CD4-positive, alpha-beta T cell treated with Interleukin-4 for 1 hour (primary cell): ENCODE data around the gene TMEM86B.
"Not testable (repeated sequence)": the region's sequence is repeated elsewhere in the genome, so short reads cannot be mapped to it uniquely, and the experiment has no call there.

Experiments
- DNase-seq, 2 donors: peaks; one replicate each; pipeline ENCODE4 v3.0.0-alpha.2; 2020 to 2022

TMEM86B gene

DNA sequence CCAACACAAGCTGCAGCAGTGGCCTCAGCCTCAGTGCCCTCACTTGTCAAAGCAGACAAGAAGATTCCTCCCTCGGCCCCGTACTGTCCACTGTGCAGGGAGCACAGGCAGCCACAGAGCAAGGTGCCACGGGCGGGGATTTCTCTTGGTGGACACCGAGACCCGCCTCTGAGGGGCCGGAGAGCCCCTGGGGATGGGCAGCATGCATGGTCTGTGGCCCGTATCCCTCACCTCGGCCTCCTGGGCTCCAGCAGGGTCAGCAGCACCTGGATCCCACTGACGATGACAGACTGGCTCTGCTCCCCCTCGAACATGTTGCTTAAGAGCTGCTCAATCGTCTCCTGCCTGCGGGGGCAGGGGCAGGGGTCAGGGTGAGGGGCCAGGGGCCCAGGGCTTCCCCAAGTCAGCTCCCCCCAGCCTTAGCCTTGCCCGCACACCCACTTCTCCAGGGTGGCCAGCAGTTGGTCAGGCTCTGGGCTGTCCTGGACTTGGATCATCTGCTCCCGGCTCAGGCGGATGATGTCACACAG lies 13.4 kb upstream of the TMEM86B start:
- no peak for DNase-seq

DNA sequence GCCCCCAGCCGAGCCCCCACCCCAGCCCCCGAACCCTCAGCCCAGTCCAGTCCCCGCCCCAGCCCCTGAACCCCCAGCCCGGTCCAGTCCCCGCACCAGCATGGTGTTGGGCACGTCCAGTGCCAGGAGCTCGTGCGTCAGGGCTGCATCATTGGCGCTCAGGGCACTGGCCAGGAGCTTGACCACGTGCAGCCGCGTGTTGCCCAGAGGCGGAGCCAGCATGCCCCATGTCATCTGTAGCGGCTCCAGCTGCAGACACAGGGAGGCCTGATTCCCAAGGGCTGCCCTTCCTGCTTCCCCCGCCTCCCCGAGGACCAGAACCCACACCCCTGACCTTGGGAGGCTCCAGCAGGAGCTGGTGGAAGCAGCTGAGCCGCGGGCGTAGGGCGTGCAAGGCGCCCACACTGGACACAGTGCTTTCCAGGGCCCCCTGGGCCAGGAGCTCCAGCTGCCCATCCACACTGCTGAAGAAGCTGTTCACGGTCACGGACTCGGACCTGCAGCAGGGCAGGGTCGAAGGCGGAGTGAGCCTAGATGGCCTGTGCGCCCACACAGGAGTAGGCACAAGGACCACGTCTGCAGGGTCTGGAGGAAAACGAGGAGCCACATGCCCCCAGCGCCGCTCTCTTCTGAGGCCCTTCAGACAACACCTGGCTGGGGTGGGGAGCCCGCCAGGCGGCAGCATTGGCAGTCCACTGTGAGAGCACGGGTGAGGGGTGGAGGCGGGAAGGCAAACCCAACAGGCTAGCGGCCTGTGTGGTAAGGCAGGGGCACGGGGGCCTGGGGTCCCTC lies 12.8 kb upstream of the TMEM86B start:
- DNase-seq, result no peak

DNA sequence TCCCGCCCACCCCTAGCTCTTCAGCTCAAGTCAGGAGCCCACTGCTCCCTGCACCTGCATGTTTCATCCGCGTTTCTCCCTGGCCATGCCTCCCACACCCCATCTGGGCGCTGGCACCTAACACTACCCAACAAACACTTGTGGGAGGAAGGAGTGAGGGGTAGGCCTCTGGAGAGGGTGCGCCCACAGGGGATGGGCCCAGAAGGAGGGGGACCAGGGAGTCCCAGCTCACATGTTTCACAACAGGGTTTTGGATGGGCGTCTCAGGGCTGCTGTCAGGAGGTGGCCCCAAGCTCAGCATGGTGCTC lies 12.1 kb upstream of the TMEM86B start:
- DNase-seq, result no peak

DNA sequence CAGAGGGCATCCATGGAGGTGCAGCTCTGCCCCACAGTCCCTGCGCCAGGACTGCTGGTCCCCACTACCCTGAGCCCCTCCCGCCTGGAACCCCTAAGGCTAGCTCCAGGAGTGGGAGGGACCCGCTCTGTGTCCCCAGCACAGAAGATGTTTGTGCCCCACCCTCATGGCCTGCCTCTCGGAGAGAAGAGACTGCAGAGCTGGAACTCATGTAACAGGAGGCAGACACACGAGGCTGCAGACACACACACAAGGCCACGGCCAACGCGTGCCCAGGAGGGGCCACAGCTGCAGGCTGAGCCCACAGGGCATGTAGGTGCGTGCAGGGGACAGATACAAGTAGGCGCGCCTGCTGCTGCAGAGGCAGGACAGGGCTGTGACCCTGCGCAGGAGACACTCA lies 10.4 kb upstream of the TMEM86B start:
- no peak for DNase-seq

DNA sequence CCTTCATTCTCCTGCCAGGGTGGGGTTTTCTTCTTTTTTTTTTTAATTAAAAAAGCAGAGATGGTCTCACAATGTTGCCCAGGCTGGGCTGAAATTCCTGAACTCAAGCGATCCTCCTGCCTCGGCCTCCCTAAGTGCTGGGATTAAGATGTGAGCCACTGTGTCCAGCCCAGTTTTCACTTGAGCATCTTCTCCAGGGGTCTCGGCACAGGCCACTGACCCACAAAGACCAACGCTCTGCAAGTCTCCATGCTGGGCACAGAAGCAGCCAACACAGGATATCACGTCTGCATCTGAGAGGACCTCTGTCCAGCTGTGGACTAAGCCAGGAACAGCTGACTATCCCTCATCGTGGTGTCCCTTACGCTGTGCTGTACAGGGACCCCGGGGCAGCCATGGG lies 9.5 kb upstream of the TMEM86B start:
- DNase-seq, result no peak

DNA sequence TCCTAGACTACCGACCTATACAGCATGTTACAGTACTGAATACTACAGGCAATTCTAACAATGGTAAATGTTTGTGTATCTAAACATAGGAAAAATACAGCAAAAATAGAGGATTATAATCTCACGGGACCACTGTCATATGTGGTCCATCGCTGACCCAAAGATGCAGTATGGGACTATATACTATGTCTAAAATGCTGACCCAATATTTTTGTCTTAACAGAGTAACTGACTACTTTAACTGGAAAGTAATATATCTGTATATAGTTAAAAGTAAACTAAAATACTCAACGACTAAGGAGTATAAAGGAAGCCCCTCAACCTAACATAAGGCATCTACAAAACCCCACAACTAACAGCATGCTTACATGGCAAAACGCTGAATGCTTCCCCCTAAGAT lies 4.4 kb upstream of the TMEM86B start:
- no peak for DNase-seq

DNA sequence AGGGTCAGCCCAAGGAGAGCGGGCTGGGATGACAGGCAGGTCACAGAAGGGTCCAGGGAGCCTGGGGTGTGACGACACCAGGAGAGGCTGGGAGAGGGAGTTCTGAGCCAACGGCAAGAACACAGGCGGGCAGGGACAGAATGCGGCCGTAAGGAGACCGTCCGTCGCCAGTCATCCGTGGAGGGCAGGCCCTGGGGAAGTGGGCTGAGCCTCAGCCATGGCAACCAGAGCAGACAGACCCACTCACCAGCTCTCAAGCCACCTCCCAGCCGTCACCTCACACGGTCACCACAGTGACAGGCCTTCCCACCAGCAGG lies 3.7 kb upstream of the TMEM86B start:
- no peak for DNase-seq

DNA sequence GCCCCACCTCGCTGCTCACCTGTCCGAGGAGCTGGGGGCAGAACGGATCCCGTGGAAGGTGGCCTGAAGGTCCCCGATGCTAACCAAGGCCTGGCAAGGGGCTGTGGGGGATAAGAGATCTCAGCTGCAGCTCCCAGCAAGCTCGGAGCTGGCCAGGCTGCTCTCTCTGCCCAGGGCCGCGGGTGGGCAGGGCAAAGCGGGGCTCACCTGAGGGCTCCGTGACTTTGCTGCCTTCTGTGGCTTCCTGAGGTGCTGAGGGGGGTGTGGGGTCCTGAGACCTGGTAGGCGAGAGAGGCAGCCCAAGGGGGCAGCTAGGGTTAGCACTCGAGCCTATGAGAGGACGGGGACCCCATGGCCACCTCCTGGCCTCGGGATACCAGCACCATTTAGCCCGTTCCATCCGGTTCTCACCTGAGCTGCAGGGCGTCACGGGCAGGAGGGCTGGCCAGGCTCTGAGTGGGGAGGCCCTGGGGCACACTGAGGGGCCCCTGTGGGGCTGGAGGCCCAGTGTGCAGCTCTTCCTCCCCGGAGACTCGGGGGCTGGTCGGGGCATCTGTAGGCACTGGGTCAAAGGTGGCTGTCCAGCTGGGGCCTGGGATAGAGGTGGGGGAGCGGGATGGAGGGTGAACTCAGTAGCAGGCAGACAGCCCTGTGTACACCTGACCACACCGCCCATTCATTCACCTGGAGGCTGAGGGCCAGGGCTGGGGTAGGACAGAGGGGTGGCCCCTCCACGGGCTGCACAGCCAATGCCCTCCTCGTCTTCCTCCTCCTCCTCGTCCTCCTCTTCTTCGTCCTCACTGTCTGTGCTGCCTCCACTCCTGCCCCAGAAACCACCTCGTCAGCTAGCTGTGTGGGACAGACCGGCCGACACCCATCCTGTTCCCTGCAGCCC lies 3.1 kb upstream of the TMEM86B start:
- no peak for DNase-seq

DNA sequence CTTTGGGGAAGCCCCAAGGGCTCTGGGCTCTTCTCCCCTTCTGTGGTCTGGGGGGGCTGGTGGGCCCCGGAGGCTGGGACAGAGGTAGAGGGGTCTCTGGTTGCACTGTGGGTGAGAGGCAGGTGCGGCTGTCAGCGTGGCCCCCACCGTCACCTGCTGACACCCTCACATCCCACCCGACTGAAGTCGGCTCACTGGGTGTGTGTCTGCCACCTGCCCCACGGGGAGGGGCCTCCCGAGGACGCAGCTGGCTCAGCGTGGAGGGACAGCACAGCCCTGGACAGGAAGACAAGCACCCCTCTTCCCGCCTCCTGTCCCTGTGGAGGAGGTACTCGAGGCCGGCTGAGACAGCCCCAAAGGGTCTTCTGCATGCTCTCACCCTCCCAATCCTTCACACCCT lies 2.2 kb upstream of the TMEM86B start:
- DNase-seq, result no peak

DNA sequence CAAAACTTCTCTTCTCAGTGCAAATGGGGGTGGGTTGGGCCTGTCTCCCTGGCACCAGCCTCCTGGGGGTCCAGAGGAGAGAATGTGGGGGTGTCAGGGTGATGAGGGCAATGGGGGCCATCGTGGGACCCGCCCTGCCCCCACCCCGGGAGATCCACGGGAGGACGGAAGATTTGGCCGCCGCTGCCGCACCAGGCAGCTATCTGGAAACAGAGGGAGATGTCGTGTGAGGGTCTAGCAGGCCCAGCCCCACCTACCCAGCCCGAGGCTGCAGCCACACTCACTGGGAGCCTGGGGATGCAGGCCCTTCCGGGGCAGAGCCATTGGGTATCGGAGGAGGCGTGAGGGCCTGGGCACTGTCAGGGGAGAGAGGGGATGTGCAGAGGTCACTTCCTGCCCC lies 1.8 kb upstream of the TMEM86B start:
- DNase-seq, result no peak

DNA sequence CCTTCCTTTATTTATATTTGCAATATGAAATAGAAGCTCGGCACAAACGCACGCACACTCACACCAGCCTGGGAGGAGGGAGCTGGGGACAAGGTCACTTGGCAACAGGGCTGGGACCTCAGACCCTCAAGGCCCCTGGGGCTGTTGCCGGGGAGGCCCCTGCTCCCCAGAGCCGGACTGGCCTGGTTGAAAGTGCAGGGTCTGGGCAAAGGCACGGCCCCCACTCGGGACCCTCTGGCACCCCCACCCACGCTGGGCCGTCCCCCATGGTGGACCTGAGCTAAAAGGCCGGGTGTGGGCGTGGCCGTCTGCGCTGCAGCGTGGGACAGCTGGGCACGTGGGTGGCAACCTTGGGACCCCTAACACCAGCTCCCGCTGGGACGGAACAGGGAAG lies 1.2 kb upstream of the TMEM86B start:
- no peak for DNase-seq

DNA sequence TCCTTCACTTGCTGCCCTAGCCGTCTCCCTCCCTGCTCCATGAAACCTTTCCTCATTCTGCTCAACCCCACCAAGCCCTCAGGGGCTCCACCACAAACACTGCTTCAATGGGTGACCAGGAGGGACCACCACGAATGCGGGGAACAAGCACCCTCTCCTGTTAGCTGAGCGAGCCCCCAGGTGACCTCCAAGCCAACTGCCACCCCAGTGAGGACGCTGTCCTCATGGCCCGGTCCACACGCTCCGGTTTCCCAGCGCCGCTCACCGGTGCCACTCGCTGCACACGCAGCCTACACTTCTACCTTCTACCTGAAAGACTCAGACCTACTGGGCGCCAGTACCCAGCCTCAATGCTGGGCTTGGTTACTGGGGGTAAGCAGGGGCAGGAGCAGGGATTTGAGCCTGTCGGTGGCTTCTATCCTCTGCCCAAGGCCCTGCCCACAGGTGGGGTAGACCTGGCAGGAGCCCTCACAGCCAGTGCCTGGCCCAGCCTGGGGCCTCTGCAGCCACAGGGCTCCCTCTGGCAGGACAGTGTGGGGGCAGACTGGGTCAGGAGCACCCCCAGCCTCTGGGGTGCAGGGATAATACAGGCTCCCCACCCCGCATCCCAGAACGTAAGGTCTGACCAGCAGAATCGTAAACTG lies 704 bp upstream of the TMEM86B start:
- no peak for DNase-seq

DNA sequence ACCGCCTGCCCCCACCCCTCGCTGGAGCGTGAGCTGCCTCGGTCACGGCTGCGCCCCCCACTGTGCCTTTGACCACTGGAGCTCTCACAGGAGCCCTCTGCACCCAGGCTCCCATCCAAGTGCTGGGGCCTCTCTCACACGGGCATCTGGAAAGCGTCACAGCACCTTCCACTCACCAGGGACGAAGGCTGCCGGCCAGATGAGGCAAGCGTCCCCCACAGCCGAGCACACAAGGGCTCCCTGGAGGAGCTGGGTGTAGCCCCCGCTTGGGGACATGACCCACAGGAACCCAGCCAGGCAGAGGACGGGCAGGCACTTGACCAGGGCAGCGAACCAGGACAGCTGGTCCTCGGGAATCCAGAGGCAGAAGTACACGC lies 560 bp downstream of the TMEM86B start:
- DNase-seq, result no peak

DNA sequence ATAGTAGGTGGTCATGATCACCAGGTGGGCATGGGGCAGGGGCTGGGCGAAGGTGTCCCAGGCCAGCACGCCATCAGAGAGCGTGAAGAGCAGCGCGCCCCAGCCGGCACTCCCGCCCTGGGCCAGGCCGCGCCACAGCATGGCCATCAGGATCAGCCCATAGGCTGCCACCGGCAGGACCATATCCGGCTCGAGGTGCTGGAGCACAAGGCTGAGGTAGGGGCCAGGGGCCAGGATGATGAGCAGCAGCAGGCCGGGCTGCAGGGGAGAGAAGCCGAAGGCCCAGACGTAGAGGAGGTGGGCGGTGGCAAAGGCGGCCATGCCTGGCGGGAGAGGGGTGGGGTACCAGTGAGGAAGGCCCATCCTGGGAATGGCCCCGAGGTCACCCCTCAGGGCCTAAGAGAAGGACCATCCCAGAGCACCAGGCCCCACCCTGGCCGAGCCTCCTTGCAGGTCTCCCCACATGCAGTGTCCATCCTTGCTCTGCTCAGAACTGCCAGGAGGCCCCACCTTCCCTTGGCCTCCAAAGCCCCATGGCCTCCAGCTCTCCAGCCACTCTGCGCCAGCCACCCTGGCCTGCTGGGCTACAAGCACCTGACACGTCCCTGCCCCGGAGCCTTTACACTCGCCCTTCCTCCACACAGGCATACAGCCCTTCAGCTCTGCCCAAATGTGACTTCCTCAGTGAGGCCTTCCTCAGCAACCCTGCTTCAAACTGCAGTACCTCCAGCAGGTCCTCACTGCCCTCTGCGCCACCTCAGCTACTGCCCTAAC lies 1.1 kb downstream of the TMEM86B start:
- no peak for DNase-seq

DNA sequence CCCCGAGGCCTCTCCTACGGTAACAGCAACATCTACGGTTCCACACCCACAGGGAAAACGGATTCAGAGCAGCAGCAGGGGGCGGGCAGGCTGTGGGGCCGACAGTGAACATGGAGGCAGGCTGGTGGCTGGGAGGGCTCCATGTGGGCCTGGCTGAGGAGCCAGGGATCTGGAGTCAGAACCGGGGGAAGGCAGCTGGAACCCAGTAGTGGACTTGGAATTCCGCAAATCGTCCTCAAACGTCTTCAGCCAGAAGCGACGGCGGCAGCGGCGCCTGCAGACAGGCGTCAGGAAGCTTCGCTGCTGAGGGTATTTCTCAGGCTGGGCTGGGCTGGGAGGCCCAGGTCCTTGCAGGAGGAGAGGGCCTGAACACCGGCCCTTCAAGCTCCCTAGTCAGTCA lies 1.8 kb downstream of the TMEM86B start:
- no peak for DNase-seq

DNA sequence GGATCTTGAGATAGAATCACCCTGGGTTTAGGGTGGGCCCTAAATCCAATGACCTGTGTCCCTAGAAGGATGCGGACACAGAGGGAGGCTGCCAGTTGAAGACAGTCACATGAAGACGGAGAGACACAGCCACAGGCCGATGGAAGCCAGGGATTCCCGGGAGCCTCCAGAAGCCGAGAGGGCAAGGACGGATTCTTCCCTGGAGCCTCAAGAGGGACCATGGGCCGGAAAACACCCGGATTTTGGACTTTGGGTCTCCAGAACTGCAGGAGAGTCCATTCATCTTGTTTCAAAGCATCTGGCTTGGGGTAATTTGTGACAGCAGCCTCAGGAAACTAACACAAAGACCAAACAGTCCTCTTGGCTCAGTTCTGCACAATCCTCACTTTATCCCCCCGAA lies 2.3 kb downstream of the TMEM86B start:
- DNase-seq, result no peak

DNA sequence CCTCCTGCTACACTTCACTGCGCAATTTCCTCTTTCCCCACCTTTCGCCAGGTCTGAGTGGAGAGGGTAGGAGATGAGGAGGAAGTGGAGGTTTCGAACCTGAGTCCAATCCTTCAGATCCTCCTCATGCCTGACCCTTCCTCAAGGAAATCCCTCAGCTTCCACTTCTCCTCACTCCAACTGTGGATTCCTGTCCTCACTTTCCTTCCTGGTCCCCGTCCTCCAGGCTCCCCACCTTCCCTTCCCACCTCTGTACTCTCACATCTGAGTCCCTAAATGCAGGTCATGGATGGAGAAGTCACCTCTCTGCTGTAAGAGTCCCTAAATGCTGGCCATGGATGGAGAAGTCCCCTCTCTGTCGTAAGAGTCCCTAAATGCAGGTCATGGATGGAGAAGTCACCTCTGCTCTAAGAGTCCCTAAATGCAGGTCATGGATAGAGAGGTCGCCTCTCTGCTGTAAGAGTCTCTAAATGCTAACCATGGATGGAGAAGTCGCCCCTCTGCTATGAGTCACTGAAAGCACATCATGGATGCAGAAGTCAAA lies 3.1 kb downstream of the TMEM86B start:
- DNase-seq, result no peak

DNA sequence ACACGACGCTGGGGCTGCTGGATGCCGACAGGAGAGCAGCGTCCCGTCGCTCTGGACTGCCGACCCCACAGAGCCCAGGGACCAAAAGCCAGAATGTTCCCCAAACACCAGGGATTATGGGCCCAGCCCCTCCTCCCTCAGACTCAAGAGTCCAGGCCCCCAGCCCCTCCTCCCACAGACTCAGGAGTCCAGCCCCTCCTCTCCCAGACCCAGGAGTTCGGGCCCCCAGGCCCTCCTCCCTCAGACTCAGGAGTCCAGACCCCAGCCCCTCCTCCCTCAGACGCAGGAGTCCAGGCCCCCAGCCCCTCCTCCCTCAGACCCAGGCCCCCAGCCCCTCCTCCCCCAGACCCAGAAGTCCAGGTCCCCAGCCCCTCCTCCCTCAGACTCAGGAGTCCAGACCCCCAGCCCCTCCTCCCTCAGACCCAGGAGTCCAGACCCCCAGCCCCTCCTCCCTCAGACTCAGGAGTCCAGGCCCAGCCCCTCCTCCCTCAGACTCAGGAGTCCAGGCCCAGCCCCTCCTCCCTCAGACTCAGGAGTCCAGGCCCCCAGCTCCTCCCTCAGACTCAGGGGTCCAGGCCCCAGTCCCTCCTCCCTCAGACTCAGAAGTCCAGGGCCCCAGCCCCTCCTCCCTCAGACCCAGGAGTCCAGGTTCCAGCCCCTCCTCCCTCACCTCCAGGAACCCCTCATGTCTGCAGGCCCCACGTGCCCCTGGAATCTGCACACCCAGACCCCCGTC lies 3.7 kb downstream of the TMEM86B start:
- not testable (repeated sequence) for DNase-seq

DNA sequence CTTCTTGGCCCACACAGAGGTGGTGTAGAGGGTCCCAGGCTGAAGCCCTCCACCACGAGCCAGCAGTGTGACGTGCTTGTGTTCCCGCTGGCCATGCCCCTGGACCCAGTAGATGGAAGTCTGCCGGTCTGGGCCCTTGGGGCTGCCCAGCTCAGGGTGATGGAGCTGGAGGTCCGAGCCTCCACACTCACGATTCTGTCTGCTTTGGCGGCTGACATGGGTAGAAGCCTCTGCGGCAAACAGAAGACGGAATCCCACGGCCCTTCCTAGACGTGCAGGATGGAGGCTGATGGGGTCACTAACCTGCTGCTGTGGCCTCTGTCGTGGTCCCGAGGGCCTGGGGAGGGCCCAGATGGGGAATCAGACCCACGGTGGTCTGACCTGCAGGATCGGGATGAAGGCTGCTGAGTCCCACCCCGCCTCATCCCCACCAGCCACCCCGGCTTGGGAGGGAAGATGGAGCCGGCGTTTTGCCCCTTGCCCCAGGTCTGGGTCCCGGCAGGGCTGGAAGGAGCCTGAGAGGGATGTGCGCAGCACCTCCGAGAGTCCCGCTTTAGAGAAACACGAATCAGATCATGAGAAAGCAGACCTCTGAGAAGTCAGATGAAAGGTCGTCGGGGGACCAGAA lies 4.4 kb downstream of the TMEM86B start:
- no peak for DNase-seq

DNA sequence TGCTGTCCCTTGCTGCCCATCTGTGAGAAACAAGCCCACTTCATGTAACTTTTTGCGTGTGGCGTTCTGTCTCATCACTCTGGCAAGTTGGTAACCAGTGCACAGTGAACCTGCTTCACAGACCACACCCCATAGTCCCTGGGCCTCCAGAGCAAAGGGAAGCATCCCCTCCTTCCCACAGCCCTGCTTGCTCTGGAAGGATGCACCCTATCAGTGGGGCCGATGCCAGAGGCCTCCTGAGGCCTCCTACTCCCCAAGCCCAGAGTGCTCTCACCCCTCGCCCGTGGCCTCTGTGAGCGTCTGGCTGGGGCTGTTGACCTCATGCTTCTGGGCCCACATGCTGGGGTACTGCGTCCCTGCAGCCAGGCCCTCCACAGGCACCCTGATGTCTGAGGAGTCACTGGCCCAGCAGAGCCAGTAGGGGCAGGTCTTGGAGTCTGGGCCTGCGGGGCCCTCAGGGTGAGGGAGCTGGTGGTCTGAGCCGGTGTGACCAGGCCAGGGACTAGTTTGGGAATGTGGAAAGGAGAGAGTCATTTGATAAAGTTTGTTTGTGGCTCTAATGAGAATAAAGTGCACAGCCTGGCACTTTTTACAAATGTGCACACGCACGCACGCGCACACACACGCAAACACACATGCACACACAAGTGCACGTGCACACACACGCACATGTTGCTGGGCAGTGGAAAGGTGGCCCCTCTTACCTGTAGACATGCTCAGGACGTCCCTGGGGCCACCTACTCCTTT lies 5.1 kb downstream of the TMEM86B start:
- no peak for DNase-seq

DNA sequence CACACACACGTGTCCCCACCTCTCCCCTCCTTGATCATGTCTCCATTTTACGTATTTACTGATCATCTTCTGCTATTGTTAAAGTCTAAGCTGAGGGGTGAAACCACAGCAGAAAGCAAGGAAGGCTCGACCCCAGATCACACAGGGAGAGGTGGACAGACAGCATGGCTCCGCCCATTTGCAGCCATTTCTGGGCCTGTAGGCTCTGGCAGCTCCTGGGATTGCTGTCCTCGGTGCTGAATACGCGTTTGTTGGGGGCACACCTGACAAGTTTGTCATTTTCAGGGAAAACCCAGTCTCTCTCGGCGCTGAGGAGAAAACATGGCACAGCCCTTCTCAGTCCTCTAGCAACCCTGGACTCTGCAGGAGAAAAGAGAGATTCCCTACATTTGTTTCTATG lies 8.0 kb downstream of the TMEM86B start:
- no peak for DNase-seq
